Tibial artery (tissue), 4 donors: ENCODE measurements around the gene SCGB1A1.

ENCODE experiments used
- DNase-seq, 2 donors: peaks; one replicate each; pipeline ENCODE4 v3.0.0-alpha.2; 2019
- H3K27ac ChIP-seq, 2 donors: fragments of 200-600 bp; sonication (generic) in 1 of 2; 1 replicate in 1 of 2; 2 replicates in 1 of 2; pipeline ENCODE4 v1.5.1; 2018 to 2019; ENCODE audit warnings: mild to moderate bottlenecking in 1 of 2
- H3K27me3 ChIP-seq, 2 donors: fragments of 200-600 bp; sonication (generic) in 1 of 2; one replicate each; pipeline versions ENCODE4 v1.5.1 to v1.6.0; 2016 to 2019
- H3K36me3 ChIP-seq, 3 donors: fragments of 200-600 bp; sonication (generic) in 2 of 3; one replicate each; pipeline ENCODE4 v1.5.1; 2016 to 2019; ENCODE audit warnings: mild to moderate bottlenecking in 2 of 3
- H3K4me1 ChIP-seq, 4 donors: fragments of 200-600 bp; sonication (generic) in 2 of 4; 1 replicate in 3 of 4; 2 replicates in 1 of 4; pipeline ENCODE4 v1.5.1; 2016 to 2019
- H3K4me3 ChIP-seq, 2 donors: fragments of 200-600 bp; sonication (generic) in 1 of 2; 1 replicate in 1 of 2; 2 replicates in 1 of 2; pipeline ENCODE4 v1.5.1; 2018 to 2019; ENCODE audit warnings: mild to moderate bottlenecking in 2 of 2
- H3K9me3 ChIP-seq, 3 donors: fragments of 200-600 bp; sonication (generic) in 1 of 3; one replicate each; pipeline ENCODE4 v1.5.1; 2016 to 2019
- CTCF ChIP-seq, 2 experiments: fragments of 200-600 bp in 1 of 2; fragments of 450-650 bp in 1 of 2; IDR thresholded peaks; one replicate each; pipeline ENCODE4 v1.5.1; 2017 to 2019; ENCODE audit warnings: antibody characterized with exemption in 2 of 2, mild to moderate bottlenecking in 1 of 2, moderate library complexity in 1 of 2
- intact Hi-C: fragments of 100-400 bp; cut with DNase I; formaldehyde crosslinking; loops from one replicate; pipeline ENCODE4 v1.15.0; 2023; ENCODE audit warnings: low total_unique reads

The SCGB1A1 gene

DNA sequence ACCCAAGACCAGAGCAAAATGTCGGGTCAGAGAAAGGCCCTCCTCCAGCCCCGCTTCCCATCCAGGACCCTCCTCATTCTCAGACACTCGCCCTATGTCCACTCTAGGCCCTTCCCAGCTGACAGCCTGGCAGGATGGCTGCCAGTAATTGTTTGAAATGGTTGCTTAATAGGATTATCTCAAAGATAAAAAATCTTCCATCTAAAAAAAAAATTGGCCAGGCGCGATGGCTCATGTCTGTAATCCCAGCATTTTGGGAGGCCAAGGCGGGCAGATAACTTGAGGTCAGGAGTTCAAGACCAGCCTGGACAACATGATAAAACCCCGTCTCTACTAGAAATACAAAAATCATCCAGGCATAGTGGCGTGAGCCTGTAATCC lies 32.4 kb downstream of the SCGB1A1 start:
- Histone ChIP-seq H3K4me1 (peaks cover 0 to 2% (median 1%) of the 10 kb centered on the region in 4 donors), H3K27me3 (no peaks in the 10 kb centered on the region), H3K9me3 (no peaks in the 10 kb centered on the region), H3K36me3 (no peaks in the 10 kb centered on the region), H3K4me3 (no peak overlapping the region), H3K27ac (no peak overlapping the region)
- intact Hi-C loops, result no loop called here
- no peak for DNase-seq
- no peak for TF ChIP-seq CTCF (IDR thresholded peaks at IDR 0.05)

DNA sequence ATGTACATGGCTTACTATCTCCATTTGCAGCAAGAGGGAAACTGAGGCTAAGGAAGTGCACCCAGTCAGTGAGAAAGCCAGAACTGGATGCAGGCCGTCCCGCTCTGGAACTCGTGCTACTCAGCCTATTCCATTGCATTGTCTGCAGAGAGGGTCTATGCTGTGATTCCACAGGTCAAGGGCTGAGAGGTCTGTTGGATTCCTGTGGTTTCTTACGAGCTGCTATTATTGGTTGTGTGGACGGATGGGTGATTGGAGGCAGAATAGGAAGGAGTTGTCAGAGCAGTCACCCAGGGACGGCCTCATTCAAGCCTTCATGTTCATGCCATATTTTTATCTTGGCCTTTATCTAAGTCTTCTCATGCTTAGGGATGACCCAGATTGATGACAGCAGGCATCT lies 33.4 kb downstream of the SCGB1A1 start:
- intact Hi-C loops, result no loop called here
- TF ChIP-seq CTCF (IDR thresholded peaks at IDR 0.05), result no peak
- Histone ChIP-seq H3K4me1 (no peaks in the 10 kb centered on the region), H3K9me3 (no peaks in the 10 kb centered on the region), H3K4me3 (no peak overlapping the region), H3K36me3 (no peaks in the 10 kb centered on the region), H3K27ac (no peak overlapping the region), H3K27me3 (no peaks in the 10 kb centered on the region)
- DNase-seq, result no peak

DNA sequence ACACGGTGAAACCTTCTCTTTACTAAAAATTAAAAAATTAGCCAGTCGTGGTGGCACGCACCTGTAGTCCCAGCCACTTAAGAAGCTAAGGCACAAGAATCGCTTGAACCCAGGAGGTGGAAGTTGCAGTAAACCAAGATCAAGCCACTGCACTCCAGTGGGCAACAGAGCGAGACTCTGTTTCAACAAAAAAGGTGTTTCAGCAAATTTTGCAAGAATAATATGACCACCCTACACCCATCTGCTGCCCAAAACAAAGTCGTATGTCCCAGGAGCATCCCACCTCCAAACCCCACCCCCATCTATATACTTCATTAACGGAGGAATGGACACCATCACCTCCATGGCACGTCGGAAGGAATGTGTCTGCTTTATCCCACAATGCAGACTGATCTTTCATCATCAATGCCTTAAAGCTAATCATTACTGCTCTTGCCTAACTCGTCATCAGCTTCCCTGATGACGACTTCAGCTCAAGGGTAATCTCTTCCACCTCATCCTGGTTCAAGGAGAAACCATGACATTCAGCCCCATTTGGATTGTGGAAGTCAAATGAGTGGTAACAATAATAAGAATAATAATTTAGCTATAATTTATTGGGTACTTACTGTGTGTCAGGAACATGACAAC lies 34.1 kb downstream of the SCGB1A1 start:
- Histone ChIP-seq H3K4me3 (no peak overlapping the region), H3K4me1 (no peaks in the 10 kb centered on the region), H3K36me3 (no peaks in the 10 kb centered on the region), H3K27me3 (no peaks in the 10 kb centered on the region), H3K9me3 (no peaks in the 10 kb centered on the region), H3K27ac (no peak overlapping the region)
- DNase-seq, result no peak
- TF ChIP-seq CTCF (IDR thresholded peaks at IDR 0.05), result no peak
- intact Hi-C loops, result no loop called here

GRCh38 chr11:62456630-62457029 lies 37.8 kb downstream of the SCGB1A1 start:
- Histone ChIP-seq H3K27ac (no peak overlapping the region), H3K4me1 (peaks cover 0 to 3% (median 0%) of the 10 kb centered on the region in 4 donors), H3K9me3 (no peaks in the 10 kb centered on the region), H3K36me3 (no peaks in the 10 kb centered on the region), H3K27me3 (no peaks in the 10 kb centered on the region), H3K4me3 (no peak overlapping the region)
- intact Hi-C loops, result no loop called here
- no peak for DNase-seq
- TF ChIP-seq CTCF (IDR thresholded peaks at IDR 0.05), result no peak

DNA sequence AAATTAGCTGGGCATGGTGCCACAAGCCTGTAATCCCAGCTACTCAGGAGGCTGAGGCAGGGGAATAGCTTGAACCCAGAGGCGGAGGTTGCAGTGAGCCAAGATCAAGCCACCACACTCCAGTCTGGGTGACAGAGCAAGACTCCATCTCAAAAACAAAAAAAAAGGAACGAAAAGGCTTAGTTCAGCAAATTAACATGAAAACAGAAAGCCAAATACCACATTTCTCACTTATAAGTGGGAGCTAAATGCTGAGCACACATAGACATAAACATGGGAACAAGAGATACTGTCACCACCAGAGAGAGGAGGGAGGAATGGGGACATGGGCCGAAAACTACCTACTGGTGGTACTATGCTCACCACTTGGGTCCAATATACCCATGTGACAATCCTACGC lies 38.6 kb downstream of the SCGB1A1 start:
- intact Hi-C loops, result no loop called here
- TF ChIP-seq CTCF (IDR thresholded peaks at IDR 0.05), result no peak
- no peak for DNase-seq
- Histone ChIP-seq H3K27ac (no peak overlapping the region), H3K27me3 (no peaks in the 10 kb centered on the region), H3K4me1 (peaks cover 0 to 12% (median 0%) of the 10 kb centered on the region in 4 donors), H3K4me3 (no peak overlapping the region), H3K9me3 (no peaks in the 10 kb centered on the region), H3K36me3 (no peaks in the 10 kb centered on the region)
